ENCODE measurements around the gene PYM1.
"Not testable (repeated sequence)": the region's sequence is repeated elsewhere in the genome, so short reads cannot be mapped to it uniquely, and the experiment has no call there.

PYM1 gene

GRCh38 chr12:55909513-55909884 lies 18.2 kb downstream of the PYM1 start:
- DNase-seq (ENCODE audit: low read depth): no peak

- no peak for DNase-seq (ENCODE audit: low read depth)
Measured at GRCh38 chr12:55908726-55909512, 18.8 kb downstream of the PYM1 start.

DNA sequence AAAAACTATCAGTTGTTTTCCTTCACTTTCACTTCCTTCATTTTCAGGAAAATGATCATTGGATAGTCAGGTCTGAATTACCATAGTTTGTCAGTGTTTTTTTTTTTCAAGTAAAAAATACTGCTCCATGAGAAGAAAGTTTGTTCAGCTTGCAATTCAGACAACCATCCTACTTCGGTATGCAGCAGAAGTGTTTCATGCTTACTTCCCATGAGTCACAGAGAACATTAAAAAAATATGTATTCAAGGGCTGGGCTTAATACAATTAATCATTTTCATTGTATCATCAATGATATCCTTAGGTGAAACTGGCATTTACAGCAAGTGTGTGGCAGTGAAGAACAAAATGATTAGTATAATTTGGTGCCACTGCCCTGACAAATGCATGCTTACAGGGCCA lies 21.6 kb downstream of the PYM1 start:
- DNase-seq (ENCODE audit: low read depth): no peak

DNA sequence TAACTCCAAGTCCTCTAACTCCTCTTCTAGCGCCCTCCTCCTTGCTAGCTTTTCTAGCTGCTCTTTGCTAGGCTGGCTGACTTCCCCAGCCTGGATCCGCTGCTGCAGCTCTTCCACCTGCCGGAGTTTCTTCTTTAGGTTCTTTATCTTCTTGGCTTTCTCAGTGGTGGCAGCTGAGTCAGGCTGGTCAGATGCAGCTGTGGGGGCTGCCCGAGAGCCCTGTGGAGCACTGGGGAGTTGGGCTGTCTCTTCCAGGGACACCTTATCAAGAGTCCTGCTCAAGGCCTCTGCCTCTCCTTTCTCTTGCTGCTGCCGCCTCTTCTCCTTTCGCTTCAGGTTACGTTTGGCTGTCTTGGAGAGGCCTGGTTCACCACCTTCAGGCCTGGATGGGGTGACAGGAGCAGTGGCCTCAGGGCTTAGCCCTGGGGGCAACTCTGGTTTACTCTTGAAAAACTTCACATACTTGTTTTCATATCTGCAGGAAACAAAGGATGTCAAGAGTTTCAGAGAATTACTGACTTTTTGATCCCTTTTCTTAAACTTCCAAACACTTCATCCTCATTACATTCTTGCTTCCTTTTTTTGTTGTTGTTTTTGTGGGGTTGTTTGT lies 25.7 kb downstream of the PYM1 start:
- DNase-seq (ENCODE audit: low read depth): no peak

GRCh38 chr12:55899082-55899481 lies 28.6 kb downstream of the PYM1 start:
- DNase-seq (ENCODE audit: low read depth): no peak

- no peak for DNase-seq (ENCODE audit: low read depth)
Measured at GRCh38 chr12:55893723-55894122, 34.0 kb downstream of the PYM1 start.

- DNase-seq (ENCODE audit: low read depth): no peak
Measured at GRCh38 chr12:55891310-55891709, 36.4 kb downstream of the PYM1 start.

- DNase-seq (ENCODE audit: low read depth): no peak
Measured at GRCh38 chr12:55885113-55885512, 42.6 kb downstream of the PYM1 start.

GRCh38 chr12:55877824-55878223 lies 49.9 kb downstream of the PYM1 start:
- no peak for DNase-seq (ENCODE audit: low read depth)

DNA sequence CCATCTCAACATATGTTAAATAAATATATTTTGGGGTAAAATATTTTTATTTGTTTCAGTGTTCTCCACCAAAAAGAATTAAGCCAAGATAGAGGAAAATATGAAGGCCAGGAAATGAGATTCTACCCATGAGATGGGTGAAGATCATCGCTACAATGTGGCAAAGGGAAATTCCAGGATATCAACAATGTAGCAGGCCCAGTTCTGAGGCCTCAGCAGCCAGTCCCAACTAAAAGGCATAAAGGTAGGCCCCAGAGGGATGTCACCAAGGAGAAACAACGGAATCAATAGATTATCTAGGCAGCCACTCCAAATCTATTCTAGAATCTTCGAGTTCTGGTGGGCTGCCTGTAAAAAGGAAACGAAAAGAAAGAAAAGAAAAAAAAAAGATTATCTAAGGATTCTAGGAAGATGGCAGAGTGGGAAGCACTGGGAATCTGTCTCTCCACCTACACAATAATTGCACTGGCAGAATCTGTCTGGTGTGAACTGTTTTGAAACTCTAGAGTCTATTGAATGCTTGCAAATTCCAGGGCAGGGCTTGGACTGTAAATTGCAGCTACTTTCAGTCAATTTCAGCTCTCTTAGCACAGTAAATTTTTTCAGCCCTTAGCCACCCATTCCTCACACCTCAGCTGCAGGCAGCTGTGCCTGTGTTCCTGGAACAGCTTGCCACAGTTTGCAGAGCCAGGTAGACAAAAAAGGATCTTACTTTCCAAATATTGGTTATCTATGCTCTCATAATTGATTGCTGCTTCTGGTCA lies 51.8 kb downstream of the PYM1 start:
- DNase-seq (ENCODE audit: low read depth): no peak

GRCh38 chr12:55874443-55874842 lies 53.3 kb downstream of the PYM1 start:
- no peak for DNase-seq (ENCODE audit: low read depth)

GRCh38 chr12:55866454-55867004 lies 61.2 kb downstream of the PYM1 start:
- DNase-seq (ENCODE audit: low read depth): not testable (repeated sequence)

GRCh38 chr12:55865327-55865726 lies 62.4 kb downstream of the PYM1 start:
- DNase-seq (ENCODE audit: low read depth): no peak

GRCh38 chr12:55862931-55863330 lies 64.8 kb downstream of the PYM1 start:
- DNase-seq (ENCODE audit: low read depth): not testable (repeated sequence)

- DNase-seq (ENCODE audit: low read depth): no peak
Measured at GRCh38 chr12:55862286-55862685, 65.4 kb downstream of the PYM1 start.

DNA sequence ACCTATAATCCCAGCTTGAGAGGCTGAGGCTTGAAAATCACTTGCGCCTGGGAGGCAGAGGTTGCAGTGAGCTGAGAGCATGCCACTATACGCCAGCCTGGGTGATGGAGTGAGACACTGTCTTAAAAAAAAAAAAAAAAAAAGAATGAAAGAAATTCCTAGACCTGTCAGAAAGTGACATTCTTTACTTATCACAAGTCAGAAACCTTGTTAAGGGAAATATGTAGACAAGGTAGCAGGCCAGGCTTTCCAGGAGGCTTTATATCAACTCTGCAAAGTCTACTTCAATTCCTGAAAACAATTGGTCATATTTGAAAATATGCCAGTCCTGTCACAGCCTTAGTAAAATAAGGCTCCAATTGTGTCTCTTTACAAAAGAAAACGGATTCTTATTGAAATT lies 65.8 kb downstream of the PYM1 start:
- DNase-seq (ENCODE audit: low read depth): no peak

DNA sequence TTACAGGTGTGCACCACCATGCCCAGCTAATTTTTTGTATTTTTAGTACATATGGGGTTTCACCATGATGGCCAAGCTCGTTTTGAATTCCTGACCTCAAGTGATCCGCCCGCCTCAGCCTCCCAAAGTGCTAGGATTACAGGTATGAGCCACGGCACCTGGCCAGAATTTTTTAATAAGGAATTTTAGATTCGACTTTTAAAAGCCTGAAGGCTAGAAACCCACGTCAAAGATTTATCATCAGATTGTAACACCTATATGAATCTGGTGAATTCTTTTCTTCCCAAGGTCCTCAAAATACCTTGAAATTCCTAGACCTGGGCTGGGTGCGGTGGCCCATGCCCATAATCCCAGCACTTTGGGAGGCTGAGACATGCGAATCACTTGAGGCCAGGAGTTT lies 66.3 kb downstream of the PYM1 start:
- DNase-seq (ENCODE audit: low read depth): no peak

GRCh38 chr12:55852740-55853139 lies 75.0 kb downstream of the PYM1 start:
- DNase-seq (ENCODE audit: low read depth): no peak
